IPS-NIHi7 (cell line): ENCODE measurements around the gene PGLYRP3.

Source experiments
- DNase-seq: peaks from one replicate; pipeline ENCODE4 v3.0.0; 2012; ENCODE audit warnings: mixed read lengths; ENCODE audit errors: extremely low spot score

PGLYRP3 gene

GRCh38 chr1:153260585-153261280 is 52.0 kb downstream of the PGLYRP3 start:
- peak; percentile 46 for DNase-seq

- no peak for DNase-seq
These were observed 53.4 kb downstream of the PGLYRP3 start, which contains the start of gene LORICRIN for GRCh38 chr1:153259387-153259786. Gene LORICRIN (plus strand): TSS chr1:153259687. CDS start chr1:153260950, 1,263 bp downstream.

GRCh38 chr1:153253693-153254092 is 59.1 kb downstream of the PGLYRP3 start:
- DNase-seq: no peak

DNA sequence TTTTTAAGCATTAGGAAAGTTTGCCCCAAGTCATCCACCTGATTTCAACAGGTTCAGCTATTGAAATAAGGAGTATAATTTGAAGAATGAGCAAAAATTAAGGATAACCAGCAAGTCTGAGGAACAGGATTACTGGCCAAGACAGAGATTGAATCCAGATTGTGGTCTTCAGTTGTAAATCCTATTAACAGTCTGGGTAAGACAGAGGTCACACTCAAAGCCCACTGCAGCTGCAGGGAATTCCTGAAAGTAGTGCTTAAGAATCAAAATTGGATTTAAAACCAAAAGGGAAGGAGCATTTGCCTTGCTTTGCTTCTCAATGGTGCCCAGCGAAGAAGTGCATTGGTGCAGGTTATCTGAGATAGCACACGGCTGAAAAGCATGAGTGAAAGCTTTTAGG is 59.7 kb downstream of the PGLYRP3 start:
- DNase-seq: no peak

- no peak for DNase-seq
These were observed 60.8 kb downstream of the PGLYRP3 start for GRCh38 chr1:153251988-153252387.

DNA sequence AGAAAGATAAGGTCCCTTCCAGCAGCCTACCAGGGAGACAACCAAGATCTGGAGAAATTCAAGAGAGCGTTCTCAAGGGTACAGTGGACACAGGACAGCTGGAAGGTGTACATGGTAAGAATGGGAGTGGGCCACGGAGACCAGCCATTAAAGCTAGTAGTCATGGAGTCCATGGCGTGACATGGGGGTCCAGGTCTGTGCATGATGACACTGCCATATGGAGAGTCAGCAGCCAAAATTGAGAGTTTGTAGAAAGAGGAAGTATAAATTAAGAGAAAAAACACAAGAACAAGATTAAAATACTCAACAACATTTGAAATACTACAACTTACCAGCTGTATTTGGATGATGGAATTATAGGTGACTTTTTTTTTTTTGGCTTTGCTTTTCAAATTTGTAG is 61.2 kb downstream of the PGLYRP3 start:
- DNase-seq: no peak

DNA sequence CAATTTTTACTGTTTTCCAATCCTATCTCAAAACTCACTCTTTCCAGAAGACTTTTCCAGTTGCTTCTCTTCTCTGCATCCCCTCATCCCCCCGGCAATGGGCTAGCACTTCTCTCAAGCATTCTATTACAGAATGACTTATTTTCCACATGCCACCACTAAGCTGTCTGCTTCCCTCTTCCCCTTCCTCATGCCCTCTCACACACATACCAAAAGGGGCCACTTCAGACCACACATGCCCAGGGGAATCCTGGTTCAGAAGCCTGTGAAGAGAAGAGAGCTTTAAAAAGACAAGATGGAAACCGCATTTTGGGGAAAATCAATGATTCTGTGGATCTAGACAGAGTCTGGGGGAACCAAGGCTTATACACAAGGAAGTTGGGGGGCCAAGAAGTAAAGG is 61.7 kb downstream of the PGLYRP3 start:
- DNase-seq: no peak

DNA sequence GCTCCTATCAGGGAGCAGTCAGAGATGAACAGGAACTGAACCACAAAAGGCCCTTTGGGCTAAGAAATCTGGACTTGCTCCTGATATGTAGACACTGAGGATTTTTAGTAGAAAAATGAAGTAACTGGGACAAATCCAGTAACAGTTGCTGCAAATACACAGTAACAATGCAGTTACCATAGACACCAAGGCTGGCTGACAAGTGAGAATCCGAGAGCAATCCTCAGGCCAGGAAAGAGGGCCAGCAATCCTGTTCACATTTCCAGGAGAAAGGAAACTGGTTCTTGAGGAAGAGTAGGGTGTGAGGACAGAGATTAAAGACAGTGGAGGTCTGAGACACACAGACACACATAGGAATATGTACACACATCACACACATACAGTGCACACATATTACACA is 62.6 kb downstream of the PGLYRP3 start:
- no peak for DNase-seq

GRCh38 chr1:153248176-153248879 is 64.4 kb downstream of the PGLYRP3 start:
- DNase-seq: no peak
